Naive B cell (primary cell): Measurements from ENCODE around the gene BCAR3. TPM values are rescaled to one million over a fixed set of nuclear protein-coding genes. Genes with fewer than 3 reads are reported as not detected.
A peak's percentile ranks its signal among the peaks of the same experiment; 100 is the strongest.

ENCODE experiments used
- ATAC-seq, 2 donors: fragments of 150-1000 bp; cut with Tn5 transposase; 2 replicates each; pipeline ENCODE4 v1.10.0; 2021; ENCODE audit warnings: low read depth in 2 of 2, mild to moderate bottlenecking in 2 of 2, moderate library complexity in 2 of 2
- DNase-seq: peaks from one replicate; pipeline ENCODE4 v3.0.0; 2022
- H3K27ac Mint-ChIP-seq, 6 donors: one replicate each; pipeline ENCODE4 v1.8.0; 2020 to 2022; ENCODE audit warnings: mild to moderate bottlenecking in 6 of 6, mixed read lengths in 6 of 6, moderate library complexity in 5 of 6, inconsistent platforms in 2 of 6
- H3K27me3 Mint-ChIP-seq, 3 donors: one replicate each; pipeline ENCODE4 v1.8.0; 2021 to 2022; ENCODE audit warnings: mixed read lengths in 3 of 3, mild to moderate bottlenecking in 1 of 3
- H3K36me3 Mint-ChIP-seq, 2 donors: one replicate each; pipeline ENCODE4 v1.8.0; 2020 to 2022; ENCODE audit warnings: mixed read lengths in 2 of 2, inconsistent platforms in 1 of 2, mild to moderate bottlenecking in 1 of 2
- H3K4me1 Mint-ChIP-seq, 3 donors: one replicate each; pipeline ENCODE4 v1.8.0; 2020 to 2022; ENCODE audit warnings: mixed read lengths in 3 of 3, inconsistent platforms in 1 of 3, mild to moderate bottlenecking in 1 of 3, moderate library complexity in 1 of 3
- H3K4me3 Mint-ChIP-seq, 8 donors: one replicate each; pipeline ENCODE4 v1.8.0; 2020 to 2022; ENCODE audit warnings: mild to moderate bottlenecking in 8 of 8, mixed read lengths in 8 of 8, moderate library complexity in 8 of 8, inconsistent platforms in 2 of 8
- H3K9me3 Mint-ChIP-seq, 7 donors: one replicate each; pipeline ENCODE4 v1.8.0; 2020 to 2022; ENCODE audit warnings: mixed read lengths in 7 of 7, mild to moderate bottlenecking in 5 of 7, inconsistent platforms in 2 of 7, moderate library complexity in 1 of 7
- polyA plus RNA-seq, 6 donors: library from polyadenylated mRNA; unstranded; fragments of 300-500 nt; fragmentation: Illumina TruSeq; gene quantifications; one replicate each; pipeline ENCODE4 v1.2.3, GENCODE V29; 2021; ENCODE audit warnings: low read depth in 6 of 6

BCAR3 gene
- polyA plus RNA-seq, 6 donors from 2014 or later, result 0.73 to 3.2 (median 1.7) TPM; not detected in 1

GRCh38 chr1:93715529-93716126, 34.0 kb upstream of the BCAR3 start:
- Mint-ChIP-seq H3K27me3 (no peaks in the 10 kb centered on the region), H3K4me3 (no peak overlapping the region), H3K36me3 (no peaks in the 10 kb centered on the region), H3K27ac (peak overlapping the region in 1 of 6 donors; percentile 75), H3K4me1 (peaks cover 8 to 11% (median 9%) of the 10 kb centered on the region in 3 donors), H3K9me3 (peaks cover 0 to 3% (median 0%) of the 10 kb centered on the region in 7 donors)
- ATAC-seq, result peak in 1 of 2 donors; percentile 35
- DNase-seq, result no peak

GRCh38 chr1:93714356-93714755, 32.7 kb upstream of the BCAR3 start:
- H3K27ac Mint-ChIP-seq, result no peak overlapping the region
- H3K27me3 Mint-ChIP-seq, result no peaks in the 10 kb centered on the region
- peaks cover 9 to 15% (median 15%) of the 10 kb centered on the region in 3 donors for H3K4me1 Mint-ChIP-seq
- peaks cover 0 to 3% (median 0%) of the 10 kb centered on the region in 7 donors for H3K9me3 Mint-ChIP-seq
- ATAC-seq (no peak), DNase-seq (no peak)
- H3K4me3 Mint-ChIP-seq, result no peak overlapping the region
- H3K36me3 Mint-ChIP-seq, result no peaks in the 10 kb centered on the region

DNA sequence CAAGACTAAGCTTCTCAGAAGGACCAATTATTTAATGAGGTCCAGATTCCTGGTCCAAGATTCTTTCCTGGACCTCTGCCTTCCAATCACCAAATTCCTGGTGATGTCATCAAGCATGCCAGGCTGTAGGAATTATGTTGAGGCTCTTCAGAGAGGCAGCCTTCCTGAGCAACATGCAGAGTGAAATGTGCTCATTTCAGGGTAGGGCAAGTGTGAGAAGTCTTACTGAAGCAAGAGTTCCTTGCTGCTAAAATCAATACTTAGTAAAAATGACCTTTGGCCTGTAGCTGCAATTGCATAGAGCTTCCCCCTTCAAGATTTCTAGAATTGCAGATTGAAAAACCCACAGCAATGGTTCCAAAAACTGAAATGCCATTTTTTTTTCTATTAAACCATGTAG, 31.7 kb upstream of the BCAR3 start:
- Mint-ChIP-seq H3K27me3 (no peaks in the 10 kb centered on the region), H3K9me3 (peaks cover 0 to 3% (median 0%) of the 10 kb centered on the region in 7 donors), H3K4me3 (no peak overlapping the region), H3K36me3 (no peaks in the 10 kb centered on the region), H3K27ac (no peak overlapping the region), H3K4me1 (peaks cover 19 to 26% (median 25%) of the 10 kb centered on the region in 3 donors)
- DNase-seq, result no peak
- no peak for ATAC-seq

GRCh38 chr1:93712741-93713140, 31.1 kb upstream of the BCAR3 start:
- Mint-ChIP-seq H3K9me3 (peaks cover 0 to 3% (median 0%) of the 10 kb centered on the region in 7 donors), H3K36me3 (no peaks in the 10 kb centered on the region), H3K27me3 (no peaks in the 10 kb centered on the region), H3K4me1 (peaks cover 25 to 32% (median 31%) of the 10 kb centered on the region in 3 donors), H3K27ac (peak overlapping the region in 1 of 6 donors; percentile 41), H3K4me3 (no peak overlapping the region)
- no peak for ATAC-seq
- no peak for DNase-seq

GRCh38 chr1:93710499-93711453, 29.1 kb upstream of the BCAR3 start:
- Mint-ChIP-seq H3K27me3 (no peaks in the 10 kb centered on the region), H3K4me1 (peaks cover 34 to 46% (median 41%) of the 10 kb centered on the region in 3 donors), H3K9me3 (no peaks in the 10 kb centered on the region), H3K27ac (peak overlapping the region in 3 of 6 donors; percentile 13 to 60 (median 18)), H3K36me3 (no peaks in the 10 kb centered on the region), H3K4me3 (peak overlapping the region in 1 of 8 donors; percentile 2)
- DNase-seq (no peak), ATAC-seq (no peak)

GRCh38 chr1:93708734-93709481, 27.3 kb upstream of the BCAR3 start:
- no peaks in the 10 kb centered on the region for H3K27me3 Mint-ChIP-seq
- H3K4me1 Mint-ChIP-seq, result peaks cover 46 to 65% (median 60%) of the 10 kb centered on the region in 3 donors
- DNase-seq (no peak), ATAC-seq (no peak)
- peak overlapping the region in 5 of 6 donors; percentile 20 to 89 (median 56) for H3K27ac Mint-ChIP-seq
- peak overlapping the region in 6 of 8 donors; percentile 3 to 86 (median 53) for H3K4me3 Mint-ChIP-seq
- no peaks in the 10 kb centered on the region for H3K9me3 Mint-ChIP-seq
- no peaks in the 10 kb centered on the region for H3K36me3 Mint-ChIP-seq

DNA sequence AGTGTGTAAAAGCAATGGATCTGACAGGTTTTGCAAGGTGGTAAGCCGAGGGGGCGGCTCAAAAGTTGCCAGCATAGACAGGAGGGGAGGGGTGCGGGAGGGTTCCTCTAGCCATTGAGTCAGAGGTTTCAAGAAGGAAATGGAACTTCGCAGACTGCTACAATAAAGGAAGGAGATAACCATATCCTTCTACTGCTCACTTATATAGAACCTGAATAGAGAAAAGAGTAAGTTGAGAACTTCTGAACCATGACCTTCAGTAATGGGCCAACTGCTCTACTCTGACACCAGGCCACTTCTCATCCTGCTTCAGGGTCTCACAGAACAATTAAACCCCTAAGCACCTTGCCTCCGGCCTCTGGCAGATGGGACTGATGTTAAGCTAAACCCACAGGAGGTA, 26.3 kb upstream of the BCAR3 start:
- Mint-ChIP-seq H3K4me1 (peaks cover 50 to 72% (median 65%) of the 10 kb centered on the region in 3 donors), H3K27me3 (no peaks in the 10 kb centered on the region)

DNA sequence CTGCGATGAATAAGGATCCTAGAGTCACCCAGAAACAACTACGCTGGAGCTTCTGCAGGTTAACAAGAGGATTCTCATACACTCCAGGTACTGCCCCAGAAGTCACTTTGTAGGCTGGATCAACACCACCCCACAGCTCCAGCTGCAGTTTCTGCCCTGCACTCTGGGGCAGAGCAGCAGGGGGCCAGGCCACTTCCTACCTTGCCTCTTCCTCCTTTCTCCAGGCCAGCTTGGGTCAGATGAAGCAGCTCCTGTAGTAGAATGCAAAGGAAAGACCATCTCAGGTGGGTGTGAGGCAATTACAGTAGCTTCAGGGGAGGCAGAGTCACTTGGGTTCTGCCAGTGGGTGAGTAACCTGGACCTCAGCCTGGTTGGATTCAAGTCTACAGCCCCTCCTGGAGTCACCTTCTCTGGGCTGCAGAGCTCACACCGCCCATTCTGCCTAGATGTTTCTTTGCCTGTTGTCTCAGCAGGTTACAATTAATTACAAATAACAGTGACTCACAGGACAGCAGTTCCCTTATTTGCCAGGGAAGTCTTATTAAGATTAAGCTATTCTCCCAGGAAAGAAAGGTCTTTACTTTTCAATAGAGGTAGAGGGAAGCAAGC, 24.4 kb upstream of the BCAR3 start:
- H3K27ac Mint-ChIP-seq, result peak overlapping the region in 2 of 6 donors; percentile 24 to 66
- no peak for ATAC-seq

More for the DNA sequence above, 26.3 kb upstream of the BCAR3 start:
- no peaks in the 10 kb centered on the region for H3K36me3 Mint-ChIP-seq
- DNase-seq, result peak; percentile 69
- peak; percentile 86 to 88 for ATAC-seq
- no peaks in the 10 kb centered on the region for H3K9me3 Mint-ChIP-seq
- H3K27ac Mint-ChIP-seq, result peak overlapping the region in 5 of 6 donors; percentile 49 to 89 (median 71)
- peak overlapping the region; percentile 3 to 86 (median 53) for H3K4me3 Mint-ChIP-seq

GRCh38 chr1:93704052-93704451, 22.4 kb upstream of the BCAR3 start:
- Mint-ChIP-seq H3K4me1 (peaks cover 49 to 94% (median 71%) of the 10 kb centered on the region in 3 donors), H3K27me3 (no peaks in the 10 kb centered on the region), H3K36me3 (no peaks in the 10 kb centered on the region), H3K9me3 (no peaks in the 10 kb centered on the region), H3K27ac (peak overlapping the region; percentile 41 to 89 (median 68)), H3K4me3 (peak overlapping the region in 7 of 8 donors; percentile 62 to 86 (median 72))
- peak; percentile 69 for DNase-seq
- ATAC-seq, result peak; percentile 70 to 71

More for the DNA sequence above, 24.4 kb upstream of the BCAR3 start:
- H3K4me3 Mint-ChIP-seq, result peak overlapping the region in 3 of 8 donors; percentile 16 to 62 (median 42)
- no peaks in the 10 kb centered on the region for H3K9me3 Mint-ChIP-seq
- H3K27me3 Mint-ChIP-seq, result no peaks in the 10 kb centered on the region
- H3K36me3 Mint-ChIP-seq, result no peaks in the 10 kb centered on the region
- H3K4me1 Mint-ChIP-seq, result peaks cover 53 to 83% (median 72%) of the 10 kb centered on the region in 3 donors
- DNase-seq, result no peak

- no peaks in the 10 kb centered on the region for H3K27me3 Mint-ChIP-seq
- no peaks in the 10 kb centered on the region for H3K36me3 Mint-ChIP-seq
- H3K4me1 Mint-ChIP-seq, result peaks cover 45 to 90% (median 69%) of the 10 kb centered on the region in 3 donors
- no peak for DNase-seq
- peak overlapping the region in 7 of 8 donors; percentile 12 to 86 (median 69) for H3K4me3 Mint-ChIP-seq
- peak overlapping the region; percentile 41 to 89 (median 64) for H3K27ac Mint-ChIP-seq
- H3K9me3 Mint-ChIP-seq, result no peaks in the 10 kb centered on the region
- no peak for ATAC-seq
These were observed 22.0 kb upstream of the BCAR3 start for GRCh38 chr1:93703643-93704042.

DNA sequence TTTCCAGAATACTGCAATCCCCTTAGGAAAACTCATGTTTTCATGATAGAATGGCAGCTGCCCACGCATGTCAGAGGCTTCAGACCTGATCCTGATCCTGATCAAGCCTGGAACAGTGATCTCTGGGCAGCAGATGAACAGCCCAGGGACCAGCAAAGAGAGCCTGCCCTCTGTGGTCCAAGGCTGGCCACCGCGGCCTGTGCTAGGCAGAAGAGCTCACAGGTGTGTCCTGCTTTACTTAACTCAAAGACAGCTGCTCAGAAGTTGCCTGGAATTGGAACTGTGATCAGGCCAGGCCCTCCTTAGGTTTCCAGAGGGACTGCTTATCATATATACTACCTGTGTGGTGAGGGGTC, 21.2 kb upstream of the BCAR3 start:
- DNase-seq, result no peak
- peak overlapping the region in 2 of 6 donors; percentile 12 to 60 for H3K27ac Mint-ChIP-seq
- H3K27me3 Mint-ChIP-seq, result no peaks in the 10 kb centered on the region
- no peaks in the 10 kb centered on the region for H3K36me3 Mint-ChIP-seq
- H3K4me3 Mint-ChIP-seq, result peak overlapping the region in 3 of 8 donors; percentile 19 to 72 (median 24)
- no peaks in the 10 kb centered on the region for H3K9me3 Mint-ChIP-seq
- ATAC-seq, result no peak
- H3K4me1 Mint-ChIP-seq, result peaks cover 39 to 82% (median 61%) of the 10 kb centered on the region in 3 donors

GRCh38 chr1:93702111-93702827, 20.6 kb upstream of the BCAR3 start:
- DNase-seq (no peak), ATAC-seq (no peak)
- Mint-ChIP-seq H3K4me3 (peak overlapping the region in 4 of 8 donors; percentile 19 to 83 (median 43)), H3K27ac (peak overlapping the region in 5 of 6 donors; percentile 10 to 79 (median 73)), H3K27me3 (no peaks in the 10 kb centered on the region), H3K4me1 (peaks cover 37 to 76% (median 57%) of the 10 kb centered on the region in 3 donors), H3K36me3 (no peaks in the 10 kb centered on the region), H3K9me3 (no peaks in the 10 kb centered on the region)
